ENCODE data around the gene STRN3. TPM values are rescaled to one million over a fixed set of nuclear protein-coding genes. Genes with fewer than 3 reads are reported as not detected.
A peak's percentile ranks its signal among the peaks of the same experiment; 100 is the strongest.

STRN3 gene
- total and polyA plus RNA-seq, 9 donors, result 11.5 to 43.0 (median 32.4) TPM

DNA sequence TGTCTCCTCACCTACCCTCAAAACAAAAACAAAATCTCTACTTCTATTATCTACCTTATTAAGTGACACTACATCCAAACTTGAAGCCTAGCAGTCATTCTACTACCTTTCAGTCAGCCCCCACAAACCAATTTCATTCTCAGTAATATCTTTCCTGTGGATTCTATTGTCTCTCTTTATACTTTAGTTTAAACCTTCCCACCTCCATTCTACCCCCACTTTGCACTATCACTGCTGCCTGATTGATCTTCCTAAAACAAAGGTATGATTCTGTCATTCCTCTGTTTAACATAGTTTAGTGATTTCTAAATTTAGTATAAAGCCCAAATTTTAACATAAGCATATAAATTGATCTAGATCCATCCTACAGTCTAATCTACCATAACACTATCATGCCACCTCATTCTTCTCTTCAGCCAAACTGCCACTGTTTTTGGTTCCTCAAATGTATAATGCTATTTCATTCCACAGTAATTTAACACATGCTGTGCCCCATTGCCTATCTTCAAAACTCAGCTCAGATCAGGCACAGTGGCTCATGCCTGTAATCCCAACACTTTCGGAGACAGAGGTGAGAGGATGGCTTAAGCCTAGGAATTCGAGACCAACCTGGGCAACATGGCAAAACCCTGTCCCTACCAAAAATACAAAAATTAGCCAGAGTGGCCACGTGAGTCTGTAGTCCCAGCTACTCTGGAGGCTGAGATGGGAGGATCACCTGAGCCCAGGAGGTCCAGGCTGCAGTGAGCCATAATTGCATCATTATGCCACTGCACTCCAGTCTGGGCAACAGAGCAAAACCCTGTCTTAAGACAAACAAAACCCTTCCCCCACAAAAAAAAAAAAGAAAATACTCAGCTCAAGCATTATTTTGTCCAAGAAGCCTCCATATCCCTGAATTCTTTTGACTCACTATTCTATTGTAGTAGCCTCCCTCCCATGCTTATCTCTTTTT is 3.1 kb upstream of the STRN3 start:
- H3K27me3 ChIP-seq, result no peaks in the 10 kb centered on the region
- no peak overlapping the region for H3K27ac ChIP-seq
- no peak overlapping the region for H3K4me3 ChIP-seq
- no peak for TF ChIP-seq EP300 (IDR thresholded peaks at IDR 0.05)
- TF ChIP-seq POLR2A (IDR thresholded peaks at IDR 0.05), result no peak
- TF ChIP-seq, protein P1, sequence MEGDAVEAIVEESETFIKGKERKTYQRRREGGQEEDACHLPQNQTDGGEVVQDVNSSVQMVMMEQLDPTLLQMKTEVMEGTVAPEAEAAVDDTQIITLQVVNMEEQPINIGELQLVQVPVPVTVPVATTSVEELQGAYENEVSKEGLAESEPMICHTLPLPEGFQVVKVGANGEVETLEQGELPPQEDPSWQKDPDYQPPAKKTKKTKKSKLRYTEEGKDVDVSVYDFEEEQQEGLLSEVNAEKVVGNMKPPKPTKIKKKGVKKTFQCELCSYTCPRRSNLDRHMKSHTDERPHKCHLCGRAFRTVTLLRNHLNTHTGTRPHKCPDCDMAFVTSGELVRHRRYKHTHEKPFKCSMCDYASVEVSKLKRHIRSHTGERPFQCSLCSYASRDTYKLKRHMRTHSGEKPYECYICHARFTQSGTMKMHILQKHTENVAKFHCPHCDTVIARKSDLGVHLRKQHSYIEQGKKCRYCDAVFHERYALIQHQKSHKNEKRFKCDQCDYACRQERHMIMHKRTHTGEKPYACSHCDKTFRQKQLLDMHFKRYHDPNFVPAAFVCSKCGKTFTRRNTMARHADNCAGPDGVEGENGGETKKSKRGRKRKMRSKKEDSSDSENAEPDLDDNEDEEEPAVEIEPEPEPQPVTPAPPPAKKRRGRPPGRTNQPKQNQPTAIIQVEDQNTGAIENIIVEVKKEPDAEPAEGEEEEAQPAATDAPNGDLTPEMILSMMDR (IDR thresholded peaks at IDR 0.05), result no peak
- H3K9me3 ChIP-seq, result no peaks in the 10 kb centered on the region
- H3K4me1 ChIP-seq (ENCODE audit: insufficient read depth), result peaks cover 2% of the 10 kb centered on the region
- WGBS, 3 donors, result 92 to 96% (median 94%) methylated on average over 3 of the region's 3 CpGs
- DNase-seq, result no peak
- intact Hi-C loops (cut with DNase I), result no loop called here
- no peaks in the 10 kb centered on the region for H3K36me3 ChIP-seq

DNA sequence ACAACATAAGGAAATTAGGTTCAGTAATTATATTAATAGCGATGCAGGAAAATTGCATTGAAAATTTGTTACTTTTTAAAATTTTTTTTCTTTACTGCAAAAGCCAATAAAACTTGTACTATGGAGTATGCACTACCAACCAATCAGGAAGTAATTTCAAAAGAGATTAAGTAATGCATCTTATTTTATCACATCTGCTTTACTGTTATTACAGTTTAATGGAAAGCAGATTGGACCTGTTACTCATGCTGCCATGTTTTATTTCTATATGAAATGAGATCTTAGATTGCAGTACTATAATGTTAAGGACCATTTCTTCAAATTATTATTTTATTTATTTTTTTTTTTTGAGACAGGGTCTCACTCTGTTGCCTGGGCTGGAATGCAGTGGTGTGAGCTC is 1.7 kb upstream of the STRN3 start:
- Histone ChIP-seq H3K4me3 (no peak overlapping the region), H3K4me1 (ENCODE audit: insufficient read depth) (peaks cover 2% of the 10 kb centered on the region), H3K9me3 (no peaks in the 10 kb centered on the region), H3K27me3 (no peaks in the 10 kb centered on the region), H3K27ac (no peak overlapping the region), H3K36me3 (no peaks in the 10 kb centered on the region)
- WGBS, 3 donors, result 97 to 100% (median 99%) methylated on average over 1 of the region's 1 CpG
- intact Hi-C loops (cut with DNase I), result no loop called here
- no peak for DNase-seq
- TF ChIP-seq POLR2A (IDR thresholded peaks at IDR 0.05), result no peak
- TF ChIP-seq EP300 (IDR thresholded peaks at IDR 0.05), result no peak
- TF ChIP-seq, protein P1 (IDR thresholded peaks at IDR 0.05), result no peak

DNA sequence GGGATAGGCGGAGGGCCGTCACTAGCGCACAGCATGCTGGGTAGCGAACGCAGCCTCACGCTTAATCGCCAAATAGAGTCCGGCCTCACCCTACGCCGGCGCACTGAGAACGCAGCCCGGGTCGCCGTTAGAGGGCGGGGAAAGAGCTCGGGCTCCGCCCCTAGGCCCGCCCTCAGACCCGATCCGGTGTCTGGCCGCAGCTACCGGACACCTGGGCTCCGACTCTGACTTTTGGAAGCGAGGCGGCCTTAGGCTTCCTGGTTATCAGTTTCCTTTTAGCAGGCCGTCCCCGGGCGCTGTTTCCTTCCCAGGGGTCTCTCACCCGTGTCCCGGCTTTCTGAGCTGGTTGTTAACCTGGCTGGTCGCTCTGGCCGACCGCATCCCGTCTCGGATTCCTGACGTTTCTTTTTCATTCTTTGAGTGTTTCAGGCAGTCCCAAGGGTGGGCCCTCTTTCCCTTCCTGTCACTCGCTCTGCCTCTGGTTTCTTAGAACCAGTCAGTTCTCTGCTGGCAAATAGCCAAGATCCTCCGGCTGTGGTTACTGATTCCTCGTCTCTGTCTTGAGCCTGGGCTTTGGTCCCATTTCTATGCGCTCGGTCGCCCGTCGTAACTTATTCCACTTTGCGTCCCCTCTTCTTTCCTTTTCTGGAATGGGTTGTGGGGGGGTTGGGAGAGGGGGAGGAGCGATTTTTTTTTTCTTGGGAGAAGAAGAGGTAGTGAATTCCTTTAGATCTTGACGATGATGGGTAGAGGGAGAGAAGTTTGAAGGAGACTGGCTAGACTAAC is 464 bp upstream of the STRN3 start:
- intact Hi-C loops (cut with DNase I), result no loop called here
- TF ChIP-seq, protein P1 (IDR thresholded peaks at IDR 0.05), result no peak
- TF ChIP-seq EP300 (IDR thresholded peaks at IDR 0.05), result no peak
- peak; percentile 32 for TF ChIP-seq POLR2A (IDR thresholded peaks at IDR 0.05)
- H3K9me3 ChIP-seq, result no peaks in the 10 kb centered on the region
- peak overlapping the region; percentile 95 to 100 for H3K27ac ChIP-seq
- H3K4me1 ChIP-seq (ENCODE audit: insufficient read depth), result peaks cover 2% of the 10 kb centered on the region
- no peaks in the 10 kb centered on the region for H3K27me3 ChIP-seq
- 0% methylated on average over 48 of the region's 48 CpGs for WGBS, 3 donors
- DNase-seq, result peak; percentile 96 to 97 (median 97)
- H3K4me3 ChIP-seq, result peak overlapping the region; percentile 99
- no peaks in the 10 kb centered on the region for H3K36me3 ChIP-seq

DNA sequence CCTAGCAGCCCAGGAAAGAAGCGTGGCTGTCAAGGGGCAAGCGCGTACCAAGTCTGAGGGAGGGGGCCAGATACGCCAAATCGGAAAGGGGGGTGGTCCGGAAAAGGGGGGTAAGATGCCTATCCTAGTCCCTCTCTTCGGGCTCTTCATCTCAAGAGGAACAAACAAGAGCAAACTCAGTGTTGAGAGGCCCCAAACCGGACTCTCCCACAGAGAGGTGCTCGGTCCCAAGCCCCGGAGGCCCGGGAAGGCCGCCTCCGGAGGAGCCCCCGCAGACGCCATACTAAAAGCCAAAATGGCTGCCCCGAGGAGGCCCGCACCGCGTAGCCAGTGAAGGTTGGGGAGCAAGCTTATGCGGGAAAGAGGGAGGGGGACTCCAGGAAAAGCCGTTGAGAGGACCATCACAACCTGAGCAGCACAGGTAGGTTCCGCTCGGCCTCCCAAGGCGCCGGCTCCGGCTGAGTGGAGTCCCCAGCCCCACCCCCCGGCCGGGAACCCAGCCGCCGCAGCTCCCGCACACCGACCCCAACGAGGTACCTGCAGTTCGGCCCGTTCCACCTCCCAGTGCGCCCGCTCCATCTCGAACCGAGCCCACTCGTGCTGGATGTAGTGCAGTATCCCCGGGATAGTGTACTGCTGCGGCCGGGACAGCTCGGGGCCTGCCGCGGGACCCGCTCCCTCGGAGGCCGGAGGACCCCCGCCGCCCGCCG is 657 bp downstream of the STRN3 start, which contains the start of gene AP4S1:
TSS of gene AP4S1 (plus strand) at position 283 of the 710 bp plus-strand sequence. CDS start 40,548 bp downstream, outside the sequence.
- intact Hi-C loops (cut with DNase I), result no loop called here
- Histone ChIP-seq H3K27ac (peak within 1 kb of the TSS; percentile 95 to 100), H3K27me3 (no peaks in the 10 kb centered on the region), H3K36me3 (no peaks in the 10 kb centered on the region), H3K4me3 (peak within 1 kb of the TSS; percentile 99), H3K9me3 (no peaks in the 10 kb centered on the region), H3K4me1 (ENCODE audit: insufficient read depth) (peaks cover 2% of the 10 kb centered on the region)
- WGBS, 3 donors, result 0 to 1% (median 0%) methylated on average over 35 to 53 of the region's 53 CpGs
- peak; percentile 39 to 70 (median 59) for DNase-seq
- no peak for TF ChIP-seq EP300 (IDR thresholded peaks at IDR 0.05)
- TF ChIP-seq, protein P1 (IDR thresholded peaks at IDR 0.05), result peak in 1 of 3 donors; percentile 5
